22Rv1 (cell line): ENCODE measurements around the gene POP4.

ENCODE experiments used
- H3K27ac ChIP-seq: fragments of 450-650 bp; 2 replicates; pipeline ENCODE4 v1.5.1; 2017
- CTCF ChIP-seq: fragments of 450-650 bp; IDR thresholded peaks from 2 replicates; pipeline ENCODE4 v1.5.1; 2017; ENCODE audit warnings: mild to moderate bottlenecking
- ZFX ChIP-seq: fragments of 450-650 bp; IDR thresholded peaks from 2 replicates; pipeline ENCODE4 v1.6.1; 2017; ENCODE audit warnings: antibody characterized with exemption, borderline replicate concordance

The POP4 gene

GRCh38 chr19:29579308-29579910 is 26.7 kb upstream of the POP4 start:
- TF ChIP-seq ZFX (no peak), CTCF (no peak)
- H3K27ac ChIP-seq, result no peak overlapping the region

DNA sequence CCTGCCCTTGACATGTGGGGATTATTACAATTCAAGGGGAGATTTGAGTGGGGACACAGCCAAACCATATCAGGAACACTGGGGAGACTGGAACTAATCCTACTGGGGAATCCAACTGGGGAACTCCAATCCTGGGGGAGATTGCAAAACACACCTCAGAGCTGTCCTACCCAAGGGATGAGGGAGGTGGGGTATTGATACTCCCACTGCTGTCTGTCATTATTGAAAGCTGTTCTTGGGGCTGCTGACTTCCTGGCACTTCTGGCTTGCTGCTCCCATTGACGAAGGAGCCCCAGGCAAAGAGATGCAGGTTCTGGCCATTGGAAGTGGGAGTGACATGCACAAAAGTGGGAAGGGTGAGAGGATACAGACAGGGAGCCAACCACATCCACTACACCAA is 24.7 kb upstream of the POP4 start:
- no peak for TF ChIP-seq ZFX
- H3K27ac ChIP-seq, result no peak overlapping the region

- TF ChIP-seq ZFX (no peak), CTCF (no peak)
- H3K27ac ChIP-seq, result no peak overlapping the region
These were observed 22.7 kb upstream of the POP4 start for GRCh38 chr19:29583196-29583999.

- TF ChIP-seq CTCF (no peak), ZFX (no peak)
- no peak overlapping the region for H3K27ac ChIP-seq
These were observed 19.7 kb upstream of the POP4 start for GRCh38 chr19:29586401-29586800.

- TF ChIP-seq ZFX (no peak), CTCF (no peak)
- H3K27ac ChIP-seq, result no peak overlapping the region
These were observed 19.0 kb upstream of the POP4 start for GRCh38 chr19:29587059-29587458.

DNA sequence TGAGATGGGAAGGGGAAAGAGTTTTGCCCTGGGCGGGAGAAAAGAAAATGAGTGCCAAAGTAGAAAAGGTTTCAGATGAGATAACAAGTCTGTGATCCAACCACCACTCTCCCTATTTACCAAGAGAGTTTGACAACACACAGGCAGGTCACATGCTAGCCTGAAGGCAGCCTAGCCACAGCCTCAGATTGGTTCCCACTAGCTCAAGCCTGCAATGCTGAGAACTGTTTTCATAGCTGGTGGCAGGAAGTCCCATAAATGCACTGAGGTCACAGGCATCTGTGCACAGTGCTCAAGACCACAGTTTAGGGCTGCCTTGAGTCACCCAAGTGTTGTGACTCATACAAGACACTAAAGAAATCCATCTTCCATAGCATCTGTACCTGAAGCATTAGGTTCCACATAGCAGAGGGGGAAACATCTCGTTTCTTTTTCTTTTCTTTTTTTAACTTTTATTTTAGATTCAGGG is 18.5 kb upstream of the POP4 start:
- TF ChIP-seq ZFX (no peak), CTCF (no peak)
- no peak overlapping the region for H3K27ac ChIP-seq

DNA sequence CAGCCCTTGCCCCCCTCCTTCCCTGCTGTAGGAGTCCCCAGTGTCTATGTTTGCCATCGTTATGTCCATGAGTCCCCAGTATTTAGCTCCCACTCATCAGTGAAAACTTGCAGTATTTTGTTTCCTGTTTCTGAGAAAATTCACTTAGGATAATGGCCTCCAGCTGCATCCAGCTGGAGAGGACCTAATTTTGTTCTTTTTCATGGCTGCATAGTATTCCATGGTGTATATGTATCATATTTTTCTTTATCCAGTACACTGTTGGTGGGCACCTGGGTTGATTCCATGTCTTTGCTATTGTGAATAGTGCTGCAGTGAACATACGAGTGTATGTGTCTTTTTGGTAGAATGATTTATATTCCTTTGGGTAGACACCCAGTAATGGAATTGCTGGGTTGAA is 18.0 kb upstream of the POP4 start:
- TF ChIP-seq CTCF, result no peak
- TF ChIP-seq ZFX, result no peak
- H3K27ac ChIP-seq, result no peak overlapping the region

DNA sequence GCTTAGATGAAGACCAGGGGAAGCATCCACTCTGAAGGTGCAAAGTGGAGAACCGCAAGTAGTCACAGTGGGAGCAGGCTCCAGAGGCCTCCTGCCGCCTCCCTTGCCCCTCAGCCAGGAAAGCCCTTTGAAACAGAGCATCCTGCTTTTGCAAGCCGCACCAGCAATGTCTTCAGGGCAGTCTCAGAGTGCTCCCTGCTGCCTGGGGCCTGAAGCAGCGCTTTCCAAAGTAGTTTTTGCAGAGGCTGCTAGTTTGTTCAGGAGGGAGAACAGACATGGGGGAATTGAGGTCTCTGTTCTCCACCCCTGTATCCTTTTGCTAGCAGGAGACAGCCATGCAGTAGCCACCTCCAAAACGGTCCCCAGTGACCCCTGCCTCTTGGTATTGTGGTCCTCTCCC is 15.8 kb upstream of the POP4 start:
- TF ChIP-seq CTCF, result no peak
- no peak for TF ChIP-seq ZFX
- H3K27ac ChIP-seq, result no peak overlapping the region
